ENCODE data around the gene PSD4. TPM values are rescaled to one million over a fixed set of nuclear protein-coding genes. Genes with fewer than 3 reads are reported as not detected.

The PSD4 gene
- total RNA-seq, 2 experiments from 2014 or later, result 96.5 to 101 TPM

- CTCF ChIA-PET, result no interaction called here
- H3K36me3 Mint-ChIP-seq (ENCODE audit: low read depth), result peaks cover 24% of the 10 kb centered on the region
- DNase-seq, result no peak
- peaks cover 18% of the 10 kb centered on the region for H3K36me3 ChIP-seq (ENCODE audit: insufficient read depth, low read length)
- peaks cover 38% of the 10 kb centered on the region for H3K4me1 Mint-ChIP-seq (ENCODE audit: low read depth)
- ATAC-seq (ENCODE audit: poor library complexity), result no peak
- peaks cover 19% of the 10 kb centered on the region for H3K4me1 ChIP-seq (ENCODE audit: insufficient read depth, low read length)
- H3K4me3 ChIP-seq (ENCODE audit: low read length), result no peak overlapping the region
- no peaks in the 10 kb centered on the region for H3K27me3 Mint-ChIP-seq
- H3K9me3 ChIP-seq (ENCODE audit: control insufficient read depth in 1 of 2, insufficient read depth in 1 of 2, low read length in 2 of 2), result no peaks in the 10 kb centered on the region
- H3K27ac Mint-ChIP-seq, result peak overlapping the region; percentile 48
- TF ChIP-seq CTCF (IDR thresholded peaks at IDR 0.05), result no peak
- no peaks in the 10 kb centered on the region for H3K9me3 Mint-ChIP-seq
- POLR2A ChIA-PET, result interaction anchor here (0.7 to 6.4 kb wide), 3 partner anchors 23 to 164 kb away, joined by 3 to 38 read pairs (median 3); partner anchors contain the start of gene PSD4
- H3K27ac ChIP-seq (ENCODE audit: low read depth in 1 of 2, low read length in 2 of 2), result no peak overlapping the region
- H3K27me3 ChIP-seq (ENCODE audit: control insufficient read depth in 1 of 2, insufficient read depth in 2 of 2, low read length in 2 of 2), result no peaks in the 10 kb centered on the region
- no peak overlapping the region for H3K4me3 Mint-ChIP-seq
- intact Hi-C loops (cut with DNase I, micrococcal nuclease), result no loop called here
Measured at GRCh38 chr2:113206251-113206650, 32.5 kb downstream of the PSD4 start.

DNA sequence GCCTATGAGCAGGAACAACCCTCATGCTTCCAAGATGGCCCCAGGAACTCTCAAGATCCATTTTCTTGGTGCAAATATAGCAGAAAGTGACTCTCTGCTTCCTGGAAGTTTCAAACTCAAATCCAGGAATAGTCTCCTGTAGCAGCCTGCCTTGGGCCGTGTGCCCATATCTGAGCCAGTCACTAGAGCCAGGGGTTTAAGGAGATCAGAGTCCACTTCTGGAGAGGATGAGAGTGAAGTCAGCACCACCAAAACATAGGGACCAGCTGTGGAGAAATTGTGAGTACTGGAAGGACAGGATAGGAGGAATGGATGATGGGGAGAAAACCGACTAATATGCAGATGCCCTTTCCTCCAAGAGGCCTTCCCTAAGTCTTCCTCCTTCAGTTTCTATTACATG lies 33.2 kb downstream of the PSD4 start:
- intact Hi-C loops (cut with DNase I, micrococcal nuclease), result no loop called here
- TF ChIP-seq CTCF (IDR thresholded peaks at IDR 0.05), result no peak
- H3K36me3 ChIP-seq (ENCODE audit: insufficient read depth, low read length), result peaks cover 11% of the 10 kb centered on the region
- no peak overlapping the region for H3K4me3 ChIP-seq (ENCODE audit: low read length)
- no peak for DNase-seq
- no peaks in the 10 kb centered on the region for H3K9me3 ChIP-seq (ENCODE audit: control insufficient read depth in 1 of 2, insufficient read depth in 1 of 2, low read length in 2 of 2)
- H3K4me1 Mint-ChIP-seq (ENCODE audit: low read depth), result peaks cover 38% of the 10 kb centered on the region
- H3K36me3 Mint-ChIP-seq (ENCODE audit: low read depth), result peaks cover 16% of the 10 kb centered on the region
- no peak overlapping the region for H3K27ac ChIP-seq (ENCODE audit: low read depth in 1 of 2, low read length in 2 of 2)
- peaks cover 19% of the 10 kb centered on the region for H3K4me1 ChIP-seq (ENCODE audit: insufficient read depth, low read length)
- ChIA-PET CTCF (no interaction called here), POLR2A (interaction anchor here (0.7 kb wide), 1 partner anchor 24 kb away, joined by 3 read pairs; no protein-coding TSS in a partner anchor)
- no peaks in the 10 kb centered on the region for H3K9me3 Mint-ChIP-seq
- no peaks in the 10 kb centered on the region for H3K27me3 Mint-ChIP-seq
- H3K27ac Mint-ChIP-seq, result peak overlapping the region; percentile 48
- H3K27me3 ChIP-seq (ENCODE audit: control insufficient read depth in 1 of 2, insufficient read depth in 2 of 2, low read length in 2 of 2), result no peaks in the 10 kb centered on the region
- ATAC-seq (ENCODE audit: poor library complexity), result no peak
- H3K4me3 Mint-ChIP-seq, result no peak overlapping the region

GRCh38 chr2:113208396-113208795 lies 34.6 kb downstream of the PSD4 start:
- Histone ChIP-seq H3K4me3 (ENCODE audit: low read length) (no peak overlapping the region), H3K9me3 (ENCODE audit: control insufficient read depth in 1 of 2, insufficient read depth in 1 of 2, low read length in 2 of 2) (no peaks in the 10 kb centered on the region), H3K36me3 (ENCODE audit: insufficient read depth, low read length) (no peaks in the 10 kb centered on the region), H3K4me1 (ENCODE audit: insufficient read depth, low read length) (peaks cover 19% of the 10 kb centered on the region), H3K27me3 (ENCODE audit: control insufficient read depth in 1 of 2, insufficient read depth in 2 of 2, low read length in 2 of 2) (no peaks in the 10 kb centered on the region), H3K27ac (ENCODE audit: low read depth in 1 of 2, low read length in 2 of 2) (no peak overlapping the region)
- no peak overlapping the region for H3K4me3 Mint-ChIP-seq
- no peak for TF ChIP-seq CTCF (IDR thresholded peaks at IDR 0.05)
- peaks cover 6% of the 10 kb centered on the region for H3K36me3 Mint-ChIP-seq (ENCODE audit: low read depth)
- ATAC-seq (ENCODE audit: poor library complexity) (no peak), DNase-seq (no peak)
- H3K4me1 Mint-ChIP-seq (ENCODE audit: low read depth), result peaks cover 34% of the 10 kb centered on the region
- peak overlapping the region; percentile 68 for H3K27ac Mint-ChIP-seq
- H3K9me3 Mint-ChIP-seq, result no peaks in the 10 kb centered on the region
- CTCF ChIA-PET, result no interaction called here
- intact Hi-C loops (cut with DNase I, micrococcal nuclease), result no loop called here
- POLR2A ChIA-PET, result no interaction called here
- no peaks in the 10 kb centered on the region for H3K27me3 Mint-ChIP-seq

Data from CD4-positive, alpha-beta T cell (primary cell).